GM18502 (cell line): ENCODE results near the gene METAP2.
A peak's percentile ranks its signal among the peaks of the same experiment; 100 is the strongest.
"Not testable (repeated sequence)": the region's sequence is repeated elsewhere in the genome, so short reads cannot be mapped to it uniquely, and the experiment has no call there.

Experiments used
- ATAC-seq: cut with Tn5 transposase; IDR thresholded peaks from one replicate; pipeline ENCODE4 v1.9.1; 2021; ENCODE audit warnings: mild to moderate bottlenecking; ENCODE audit not compliant: unreplicated experiment, poor library complexity

Gene METAP2

GRCh38 chr12:95473884-95474659 is at the start of gene METAP2:
Gene METAP2, plus strand, starts transcription at chr12:95474152. Its CDS starts 28 bp downstream, at chr12:95474180.
- peak; percentile 98 for ATAC-seq

DNA sequence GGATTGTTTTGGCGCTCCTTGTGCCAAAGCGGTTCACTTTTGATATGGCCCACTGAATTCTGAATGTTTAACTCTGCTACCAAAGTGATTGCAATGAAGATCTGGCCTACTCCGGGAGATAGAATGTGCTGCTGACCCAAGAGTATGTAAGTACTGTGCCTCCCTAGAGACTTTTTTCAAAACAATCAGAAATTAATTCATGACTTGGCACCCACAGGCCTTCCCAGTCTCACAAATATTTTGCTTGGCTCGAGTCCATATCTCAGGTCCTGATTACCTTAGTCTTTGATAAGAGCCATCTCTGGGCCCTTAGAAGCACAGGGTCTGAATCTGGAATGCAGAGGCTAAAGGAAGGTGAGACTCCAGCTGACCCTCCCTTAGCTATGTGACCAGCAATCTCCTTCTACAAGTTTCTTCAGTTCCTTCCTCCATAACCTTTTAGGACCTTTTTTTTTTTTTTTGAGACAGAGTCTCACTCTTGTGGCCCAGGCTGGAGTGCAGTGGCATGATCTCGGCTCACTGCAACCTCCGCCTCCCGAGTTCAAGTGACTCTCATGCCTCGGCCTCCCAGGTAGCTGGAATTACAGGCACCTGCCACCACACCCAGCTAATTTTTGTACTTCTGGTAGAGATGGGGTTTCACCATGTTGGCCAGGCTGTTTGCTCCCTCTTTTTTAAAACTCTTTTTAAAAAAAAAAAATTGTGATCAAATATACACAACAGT is 49.5 kb upstream of the METAP2 start:
- no peak for ATAC-seq

- no peak for ATAC-seq
Observed at GRCh38 chr12:95429172-95429510, 44.8 kb upstream of the METAP2 start.

DNA sequence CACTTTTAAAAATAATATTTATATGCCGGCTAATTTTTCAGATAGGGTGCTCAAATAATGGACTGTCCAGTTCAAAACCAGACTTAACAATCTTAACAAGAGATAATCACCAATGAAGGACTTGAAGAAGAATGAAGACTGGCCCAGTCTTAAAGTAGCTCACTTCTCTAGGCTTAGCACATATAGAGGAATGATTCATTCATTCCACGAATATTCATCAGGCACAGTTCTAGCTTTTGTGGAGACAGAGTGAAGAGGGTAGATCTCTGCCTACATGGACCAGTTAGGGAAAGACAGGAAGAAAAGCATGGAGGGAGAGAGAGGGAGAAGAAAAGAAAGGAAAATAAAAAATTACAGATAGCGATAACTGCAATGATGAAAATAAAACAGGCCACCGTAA is 42.8 kb upstream of the METAP2 start:
- ATAC-seq = no peak

GRCh38 chr12:95435355-95435754 is 38.6 kb upstream of the METAP2 start:
- ATAC-seq = no peak

- no peak for ATAC-seq
Observed at GRCh38 chr12:95437565-95437964, 36.4 kb upstream of the METAP2 start.

DNA sequence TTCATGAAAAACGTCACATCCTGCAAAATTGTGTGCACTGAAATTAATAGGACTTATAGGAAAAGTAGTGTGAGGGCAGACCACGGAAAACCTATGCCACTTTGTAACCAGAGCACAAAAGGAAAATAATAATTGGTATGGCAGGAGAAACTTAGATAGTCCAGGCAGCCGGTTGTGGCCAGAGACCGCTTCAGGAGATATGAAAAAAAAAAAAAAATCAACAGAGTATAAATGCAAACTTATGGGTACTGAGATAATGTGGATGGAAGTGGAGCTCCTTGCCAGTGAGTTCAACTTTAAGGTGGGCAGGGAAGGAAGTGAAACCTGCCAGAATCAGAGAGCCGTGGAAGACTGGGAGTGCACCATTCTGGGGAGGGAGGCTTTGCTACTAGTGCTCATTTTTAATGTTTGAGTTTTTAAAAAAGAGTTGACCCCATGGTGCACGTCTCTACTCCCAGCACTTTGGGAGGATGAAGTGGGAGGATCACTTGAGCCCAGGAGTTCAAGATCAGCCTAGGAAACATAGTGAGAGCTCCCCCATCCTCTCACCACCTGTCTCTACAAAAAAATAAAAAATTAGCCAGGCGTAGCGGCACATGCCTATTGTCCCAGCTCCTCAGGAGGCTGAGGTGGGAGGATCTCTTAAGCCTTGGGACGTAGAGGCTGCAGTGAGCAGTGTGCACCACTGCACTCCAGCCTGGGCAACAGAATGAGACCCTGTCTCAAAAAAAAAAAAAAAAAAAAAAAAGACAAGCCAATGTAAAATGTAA is 34.3 kb upstream of the METAP2 start:
- ATAC-seq = peak; percentile 44

DNA sequence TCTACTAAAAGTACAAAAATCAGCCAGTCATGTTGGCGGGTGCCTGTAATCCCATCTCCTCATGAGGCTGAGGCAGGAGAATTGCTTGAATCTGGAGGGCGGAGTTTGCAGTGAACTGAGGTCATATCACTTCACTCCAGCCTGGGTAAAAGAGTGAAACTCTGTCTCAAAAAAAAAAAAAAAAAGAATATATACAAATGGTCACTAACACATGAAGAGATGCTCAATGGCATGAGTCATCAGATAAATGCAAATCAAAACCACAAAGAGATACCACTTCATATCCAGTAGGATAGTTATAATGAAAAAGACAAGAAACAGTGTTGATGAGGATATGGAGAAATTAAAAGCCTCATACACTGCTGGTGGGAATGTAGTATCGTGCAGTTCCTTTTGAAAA is 33.6 kb upstream of the METAP2 start:
- ATAC-seq = no peak

- ATAC-seq = no peak
Observed at GRCh38 chr12:95443459-95443858, 30.5 kb upstream of the METAP2 start.

DNA sequence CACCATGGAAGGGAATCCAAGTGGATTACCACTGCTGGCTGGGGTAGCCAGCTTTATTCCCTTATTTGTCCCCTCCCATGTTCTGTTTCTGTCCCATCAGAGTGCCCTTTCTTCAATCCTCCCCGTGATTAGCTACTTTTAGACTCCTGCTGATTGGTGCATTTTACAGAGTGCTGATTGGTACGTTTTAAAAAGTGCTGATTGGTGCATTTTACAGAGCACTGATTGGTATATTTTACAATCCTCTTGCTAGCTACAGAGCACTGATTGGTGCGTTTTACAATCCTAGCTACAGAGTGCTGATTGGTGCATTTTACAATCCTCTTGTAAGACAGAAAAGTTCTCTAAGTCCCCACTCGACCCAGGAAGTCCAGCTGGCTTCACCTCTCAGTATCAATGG is 28.9 kb upstream of the METAP2 start:
- ATAC-seq = not testable (repeated sequence)

DNA sequence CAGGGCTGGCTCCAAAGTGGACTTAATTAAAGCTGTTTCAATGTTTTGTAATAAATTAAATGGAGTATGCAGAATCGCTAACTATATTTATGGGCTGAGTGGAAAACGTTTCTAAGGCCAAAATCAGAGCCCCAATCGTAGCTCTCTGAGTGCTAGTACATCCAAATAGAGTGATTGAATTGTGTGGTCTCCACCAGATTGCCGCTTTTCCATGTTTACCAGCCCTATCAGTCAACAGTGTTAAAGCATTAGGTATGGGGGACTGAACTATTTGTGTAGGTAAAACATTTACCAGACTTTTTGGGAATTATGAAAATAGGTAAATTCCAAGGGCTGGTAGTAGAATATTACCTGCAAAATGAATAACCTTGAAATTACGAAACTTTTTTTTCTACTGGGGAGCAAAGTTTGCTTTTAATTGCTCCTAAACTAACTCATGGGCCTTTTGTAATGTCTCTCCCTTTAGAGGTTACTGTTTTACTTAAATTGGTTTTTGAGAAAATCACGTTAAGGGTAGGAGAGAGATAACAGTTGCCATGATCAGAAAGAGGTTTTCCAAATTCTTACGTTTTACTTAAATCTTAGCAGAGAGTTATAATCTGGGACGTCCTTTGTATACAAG is 28.0 kb upstream of the METAP2 start:
- no peak for ATAC-seq

DNA sequence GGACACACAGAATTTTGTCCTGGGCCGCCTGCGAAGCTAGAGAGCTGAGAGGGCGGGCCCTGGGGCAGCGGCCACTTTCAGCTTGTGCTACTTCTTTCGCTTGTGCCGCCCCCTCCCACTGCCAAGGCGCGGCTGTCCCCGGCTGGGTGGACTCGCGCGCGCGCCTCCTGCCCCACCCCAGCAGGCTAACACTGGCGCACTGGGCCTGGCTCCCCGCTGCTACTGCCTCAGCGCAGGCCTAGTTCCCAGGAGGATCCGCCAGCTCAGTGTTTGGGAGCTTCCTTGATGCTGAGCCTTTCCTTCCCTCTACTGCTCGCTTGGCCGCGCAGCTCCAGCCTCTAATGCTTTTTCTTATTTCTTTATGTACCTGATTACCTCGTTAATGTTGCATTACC is 27.4 kb upstream of the METAP2 start:
- ATAC-seq = no peak

GRCh38 chr12:95449656-95450055 is 24.3 kb upstream of the METAP2 start:
- ATAC-seq = not testable (repeated sequence)

- not testable (repeated sequence) for ATAC-seq
Observed at GRCh38 chr12:95452501-95452900, 21.5 kb upstream of the METAP2 start.

- ATAC-seq = not testable (repeated sequence)
Observed at GRCh38 chr12:95453881-95454280, 20.1 kb upstream of the METAP2 start.

GRCh38 chr12:95454780-95455215 is 19.2 kb upstream of the METAP2 start:
- ATAC-seq = not testable (repeated sequence)

DNA sequence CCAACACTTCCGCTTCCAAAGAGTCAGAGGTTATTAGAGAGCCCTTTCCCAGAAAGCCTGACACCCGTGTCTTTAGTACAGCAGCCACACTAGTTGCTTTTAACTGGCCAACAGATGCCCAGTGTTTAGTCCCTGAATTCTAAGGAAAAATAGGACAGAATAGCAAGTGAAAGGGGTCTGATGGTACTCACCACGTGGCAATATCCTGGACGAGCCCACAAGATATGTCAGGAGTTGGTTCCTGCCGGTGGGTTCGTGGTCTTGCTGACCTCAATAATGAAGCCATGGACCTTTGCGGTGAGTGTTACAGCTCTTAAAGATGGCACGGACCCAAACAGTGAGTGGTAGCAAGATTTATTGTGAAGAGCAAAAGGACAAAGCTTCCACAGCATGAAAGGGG is 16.3 kb upstream of the METAP2 start:
- ATAC-seq = not testable (repeated sequence)

DNA sequence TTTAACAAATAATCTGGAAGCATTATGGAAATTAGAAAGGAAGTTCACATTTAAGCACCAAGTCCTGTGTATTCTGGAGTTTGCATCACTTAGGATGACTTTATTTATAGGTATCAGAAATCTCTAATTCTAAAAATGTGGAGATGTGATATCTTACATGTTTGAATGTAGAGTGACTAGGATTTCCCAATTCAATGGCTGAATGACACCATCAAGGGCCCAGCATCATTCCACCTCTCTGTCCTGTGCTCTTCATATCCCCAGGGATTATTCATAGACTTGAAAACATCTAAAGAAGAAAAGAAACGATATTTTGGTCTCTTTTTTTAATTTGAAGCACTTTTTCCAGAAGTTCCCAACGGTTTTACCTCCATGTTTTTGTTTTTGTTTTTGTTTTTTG is 15.2 kb upstream of the METAP2 start:
- ATAC-seq = no peak

DNA sequence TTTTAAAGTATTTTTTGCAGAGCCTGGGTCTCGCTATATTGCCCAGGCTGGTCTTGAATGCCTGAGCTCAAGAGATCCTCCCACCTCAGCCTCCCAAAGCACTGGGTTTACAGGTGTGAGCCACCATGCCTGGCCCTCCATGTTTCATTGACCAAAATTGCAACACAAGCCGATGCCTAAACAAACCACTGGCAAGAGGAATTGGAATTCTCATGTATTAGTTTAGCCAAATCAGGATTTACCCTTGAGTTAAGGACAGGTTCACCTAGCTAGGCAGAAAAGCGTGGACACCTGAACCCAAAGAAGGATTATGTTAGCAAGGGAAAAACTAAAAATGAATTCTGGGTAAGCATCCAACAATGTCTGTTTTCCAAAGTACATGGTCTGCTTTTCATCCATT is 14.6 kb upstream of the METAP2 start:
- no peak for ATAC-seq

DNA sequence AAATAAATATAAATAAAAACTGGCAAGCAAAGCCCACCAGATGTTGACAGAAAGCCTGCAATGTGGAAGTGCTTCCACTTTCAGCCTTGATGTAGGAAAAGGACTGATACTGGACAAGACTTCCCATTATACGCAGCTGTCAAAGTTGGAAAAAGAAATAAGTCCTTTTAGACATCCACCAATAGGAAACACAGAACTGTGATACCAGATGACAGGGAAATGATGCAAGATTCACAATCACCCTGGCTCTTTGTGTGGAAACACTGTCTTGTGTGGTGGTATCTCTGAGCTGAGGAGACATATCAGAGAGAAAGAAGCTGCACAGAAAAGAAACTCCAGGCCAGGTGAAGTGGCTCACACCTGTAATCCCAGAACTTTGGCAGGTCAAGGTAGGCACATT is 13.8 kb upstream of the METAP2 start:
- ATAC-seq = no peak

DNA sequence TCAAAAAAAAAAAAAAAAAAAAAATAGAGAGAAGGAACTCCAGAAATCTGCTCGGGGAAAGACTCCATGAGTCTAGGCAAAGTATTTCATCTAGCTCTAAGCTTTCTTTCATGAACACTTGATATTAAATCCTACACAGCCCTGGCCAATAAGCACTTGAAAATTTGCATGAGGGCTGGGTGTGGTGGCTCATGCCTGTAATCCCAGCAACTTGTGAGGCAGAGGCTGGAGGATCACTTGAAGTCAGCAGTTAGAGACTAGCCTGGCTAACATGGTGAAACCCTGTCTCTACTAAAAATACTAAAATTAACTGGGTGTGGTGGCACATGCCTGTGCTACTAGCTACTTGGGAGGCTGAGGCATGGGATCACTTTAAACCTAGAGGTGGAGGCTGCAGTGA is 13.1 kb upstream of the METAP2 start:
- no peak for ATAC-seq
